Stimulated activated CD4-positive, alpha-beta T cell treated with anti-CD3 and anti-CD28 coated beads, TNF-alpha, amount 100 ng/mL, for 1 hour (primary cell): ENCODE results near the gene CFAP119.

Source experiments
- DNase-seq, 3 donors: peaks; one replicate each; pipeline ENCODE4 v3.0.0-alpha.2; 2020; ENCODE audit warnings: low read depth in 3 of 3, low spot score in 1 of 3

The CFAP119 gene

DNA sequence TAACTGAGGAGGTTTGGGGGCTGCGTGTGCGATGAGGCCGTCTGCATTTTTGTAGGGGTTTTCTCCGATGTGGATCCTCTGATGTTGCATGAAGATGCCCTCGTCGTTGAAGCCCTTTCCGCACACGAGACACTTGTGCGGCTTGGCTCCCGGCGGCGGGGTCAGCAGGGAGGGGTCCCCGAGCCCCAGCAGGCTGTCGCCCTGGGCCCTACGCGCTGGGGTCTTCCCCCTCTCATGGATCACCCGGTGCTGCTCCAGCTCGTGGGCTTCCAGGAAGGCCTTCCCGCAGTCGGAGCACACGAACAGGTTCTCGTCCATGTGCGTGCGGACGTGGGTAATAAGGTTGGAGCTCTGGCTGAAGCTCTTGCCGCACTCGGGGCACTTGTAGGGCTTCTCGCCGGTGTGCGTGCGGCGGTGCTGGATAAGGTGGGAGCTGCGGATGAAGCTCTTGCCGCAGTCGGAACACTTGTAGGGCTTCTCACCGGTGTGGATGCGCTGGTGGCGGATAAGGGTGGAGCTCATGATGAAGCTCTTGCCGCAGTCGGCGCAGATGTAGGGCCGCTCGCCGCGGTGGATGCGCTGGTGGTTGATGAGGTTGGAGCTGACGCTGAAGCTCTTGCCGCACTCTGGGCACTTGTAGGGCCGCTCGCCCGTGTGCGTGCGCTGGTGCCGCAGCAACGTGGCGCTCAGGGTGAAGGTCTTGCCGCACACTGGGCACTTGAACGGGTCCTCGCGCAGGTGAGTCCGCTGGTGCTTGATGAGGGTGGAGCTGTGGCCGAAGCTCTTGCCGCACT lies 20.8 kb upstream of the CFAP119 start:
- no peak for DNase-seq

DNA sequence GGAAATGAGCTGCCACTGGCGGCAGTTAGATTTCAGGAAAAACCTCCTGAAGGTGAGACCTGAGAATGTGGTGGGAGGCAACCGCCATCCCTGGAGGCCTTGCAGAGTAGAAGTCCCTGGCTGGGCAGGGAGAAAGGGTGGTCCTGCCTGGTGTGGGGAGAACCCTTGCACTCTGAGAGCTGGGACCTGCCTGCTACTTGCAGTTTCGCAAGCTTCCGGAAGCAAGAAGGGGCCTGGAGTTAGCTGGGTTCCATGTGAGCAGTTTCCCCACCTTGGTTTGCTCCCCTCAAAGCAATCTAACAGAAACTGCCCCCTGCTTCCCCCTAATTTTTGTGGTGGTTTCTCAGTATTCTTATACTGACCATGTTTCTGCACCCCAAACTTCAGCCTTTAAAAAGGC lies 18.7 kb upstream of the CFAP119 start:
- no peak for DNase-seq

DNA sequence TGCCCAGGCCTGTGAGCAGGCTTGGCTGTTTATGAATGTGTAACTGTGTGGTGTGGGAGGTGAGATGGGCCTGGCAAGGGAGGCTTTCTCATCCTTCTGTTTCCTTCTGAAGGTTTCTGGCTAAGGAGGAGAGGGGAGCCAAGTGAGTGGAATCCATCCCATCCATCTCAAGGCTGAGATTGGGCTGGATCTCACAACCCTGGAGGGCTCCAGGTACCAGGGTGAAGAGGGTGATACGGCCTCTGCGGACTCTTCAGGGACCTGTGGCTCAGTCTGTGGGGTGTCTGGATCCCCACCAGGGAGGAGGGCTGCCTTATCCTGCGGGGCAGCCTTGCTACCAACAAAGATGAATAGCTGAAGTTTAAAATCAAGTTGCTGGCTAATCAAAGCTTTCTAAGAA lies 18.2 kb upstream of the CFAP119 start:
- no peak for DNase-seq

DNA sequence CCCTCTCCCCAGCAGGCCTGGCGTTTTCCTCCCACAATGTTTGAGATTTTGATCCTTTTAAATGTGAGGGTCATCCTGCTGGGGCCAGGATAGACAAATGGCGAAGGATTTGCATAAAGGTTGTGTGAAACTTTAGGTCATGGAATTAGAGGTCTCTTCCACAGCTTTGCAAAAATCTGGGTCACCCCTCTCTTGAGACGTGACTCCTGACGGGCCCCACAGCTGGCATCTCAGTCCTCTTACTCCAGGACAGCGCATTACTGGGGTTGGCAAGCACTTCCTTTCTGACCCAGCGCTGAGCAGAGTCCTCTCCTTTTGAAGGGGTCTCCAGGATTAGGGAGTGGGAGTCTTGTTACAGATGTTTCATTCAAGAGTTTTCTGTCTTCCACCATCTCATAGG lies 17.7 kb upstream of the CFAP119 start:
- DNase-seq, result no peak

DNA sequence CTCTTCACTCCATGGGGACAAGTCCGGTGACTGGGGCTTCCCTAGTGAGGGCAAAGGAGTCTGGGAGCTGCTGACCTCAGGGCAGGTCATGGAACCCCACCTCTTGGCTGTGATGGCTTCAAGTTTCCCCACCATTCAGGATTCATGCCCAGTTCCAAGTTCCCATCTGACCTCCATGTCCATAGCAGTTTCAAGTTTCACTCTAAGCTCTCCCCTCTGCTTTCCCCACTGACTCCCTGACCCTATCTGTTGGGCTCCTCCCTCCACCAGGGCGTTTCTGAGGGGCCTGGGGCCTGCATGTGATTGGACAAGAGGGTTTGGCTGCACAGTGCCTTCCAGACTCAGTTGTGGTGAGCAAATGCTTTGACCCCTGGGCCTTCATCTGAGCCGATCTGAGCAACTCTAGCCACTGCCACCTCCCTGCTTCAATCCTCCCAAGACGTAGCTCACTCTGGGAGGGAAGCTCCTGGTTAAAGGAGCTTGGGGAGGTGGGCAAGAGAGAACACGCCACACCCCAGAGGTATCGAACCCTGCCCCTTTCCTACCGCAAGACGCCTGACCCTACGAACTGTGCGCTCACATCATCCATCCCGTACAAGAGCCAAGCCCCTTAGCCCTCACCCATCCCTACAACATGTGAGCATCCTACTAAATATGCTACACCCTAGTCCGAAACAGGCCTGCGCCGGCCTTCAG lies 16.8 kb upstream of the CFAP119 start:
- no peak for DNase-seq

DNA sequence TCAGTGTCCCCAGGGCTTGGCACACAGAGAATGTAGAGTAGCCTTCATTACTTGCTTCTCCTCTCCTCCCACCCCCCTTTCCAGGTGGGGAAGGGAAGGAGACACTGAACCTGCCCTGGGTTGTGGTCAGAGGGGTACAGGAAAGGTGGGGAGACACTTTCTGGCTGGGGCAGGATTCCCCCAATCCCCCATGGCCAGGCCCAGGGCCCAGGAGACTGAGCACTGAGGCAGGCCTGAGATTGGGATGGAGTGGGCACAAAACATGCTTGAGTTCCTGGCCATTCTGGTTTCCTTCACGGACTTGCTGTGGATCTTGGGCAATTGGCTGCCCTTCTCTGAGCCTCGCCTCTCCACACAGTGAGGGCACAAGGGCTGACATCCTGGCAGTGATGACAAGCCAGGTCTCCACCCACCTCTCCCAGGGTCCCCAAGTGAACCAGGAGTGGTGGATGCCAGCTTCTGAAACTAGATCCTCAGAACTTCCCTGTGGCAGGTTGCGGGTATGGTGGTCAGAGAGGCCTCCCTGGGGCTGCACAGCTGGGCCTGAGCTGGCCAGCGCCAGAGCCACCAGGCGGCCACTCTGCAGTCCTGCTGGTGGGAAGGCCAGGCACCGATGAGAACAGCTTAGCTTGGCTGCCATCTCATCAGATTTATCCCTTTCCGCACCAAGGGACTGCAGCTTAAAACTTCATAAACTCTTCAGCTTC lies 15.9 kb upstream of the CFAP119 start:
- DNase-seq, result no peak

DNA sequence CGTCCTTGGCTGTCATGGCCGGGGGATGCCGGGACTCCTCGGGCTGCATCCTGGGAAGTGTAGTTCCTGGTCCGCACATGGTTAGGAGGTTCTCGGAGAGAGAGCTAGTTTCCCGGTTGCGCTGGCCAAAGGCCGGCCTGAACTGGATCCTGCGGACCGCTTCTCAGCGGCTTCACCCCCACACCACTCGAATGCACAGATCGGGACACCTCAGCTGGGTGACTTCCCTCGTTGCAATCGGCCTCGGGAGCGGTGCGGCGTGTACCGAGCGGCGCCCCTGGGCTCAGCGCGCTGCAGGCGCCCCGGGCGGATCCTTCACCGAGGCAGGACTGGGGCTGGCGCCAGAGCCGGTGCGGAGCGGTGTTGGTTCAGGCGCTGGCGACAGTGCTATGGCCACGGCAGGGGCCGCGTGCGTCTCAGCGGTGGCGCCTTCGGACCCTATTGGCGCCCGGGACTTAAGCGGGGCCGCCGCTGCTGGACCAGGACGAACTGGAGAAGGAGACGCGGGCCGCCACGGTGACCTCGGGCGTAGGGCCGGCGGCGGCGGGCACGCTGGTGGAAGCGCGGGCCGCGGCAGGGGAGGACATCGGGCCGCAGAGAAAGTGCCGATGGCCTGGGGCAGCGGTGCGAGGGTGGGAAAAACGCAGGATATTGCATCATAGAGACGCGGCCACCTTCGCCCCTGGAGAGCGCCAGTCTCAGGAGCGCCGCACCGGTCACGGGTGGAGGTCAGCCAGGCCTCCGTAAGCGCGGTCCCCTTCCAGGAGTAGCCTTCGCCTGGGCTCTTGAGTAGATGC lies 13.7 kb upstream of the CFAP119 start:
- DNase-seq, result peak in 1 of 3 donors; percentile 47

DNA sequence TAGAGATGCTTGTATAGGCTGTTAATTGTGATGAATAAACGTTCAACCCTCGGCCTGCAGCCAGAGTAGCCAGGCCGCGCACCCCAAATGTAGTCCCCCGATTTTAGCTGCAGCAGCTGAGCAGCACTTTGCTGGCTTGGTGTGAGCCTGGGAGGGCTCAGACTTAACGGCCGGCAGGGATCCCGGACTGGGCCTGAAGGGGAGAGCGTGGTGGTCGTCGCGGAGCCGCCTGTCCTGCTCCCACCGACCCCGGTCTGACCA lies 13.2 kb upstream of the CFAP119 start:
- no peak for DNase-seq

DNA sequence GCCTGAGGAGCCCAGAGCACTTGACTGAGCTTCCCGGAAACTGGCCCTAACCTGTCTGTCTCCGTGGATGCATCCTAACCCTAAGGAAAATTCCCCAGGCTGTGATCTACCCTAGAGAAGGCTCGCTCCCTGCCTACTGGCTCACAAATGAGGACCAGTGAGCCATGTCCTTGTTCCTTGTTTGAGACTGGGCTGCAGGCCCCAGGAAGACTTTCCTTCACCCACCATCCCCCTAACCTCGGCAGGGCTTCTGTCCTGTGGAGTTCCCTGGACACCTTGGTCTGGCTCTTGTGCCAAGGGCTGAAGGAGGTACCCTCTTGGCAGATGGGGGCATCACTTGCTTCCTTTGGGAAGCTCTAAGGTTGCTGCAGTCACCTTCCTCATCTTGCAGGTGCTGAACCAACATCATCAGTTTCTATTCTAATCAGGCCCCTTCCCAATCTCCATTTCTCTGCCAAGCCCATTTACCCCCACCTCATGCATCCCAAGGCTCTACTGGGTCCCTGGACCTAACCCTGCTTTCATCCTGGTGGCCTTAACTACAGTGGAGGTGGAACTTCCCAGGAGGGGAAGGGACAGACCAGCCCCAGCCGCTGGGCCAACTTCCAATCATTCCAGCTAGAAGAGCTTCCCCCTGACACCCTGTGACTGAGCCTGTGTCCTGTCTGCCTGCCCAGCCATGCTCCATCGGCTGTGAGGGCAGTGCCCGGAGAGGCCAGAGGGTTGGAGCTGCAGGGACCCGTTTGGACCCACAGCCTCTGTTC lies 12.7 kb upstream of the CFAP119 start:
- no peak for DNase-seq

DNA sequence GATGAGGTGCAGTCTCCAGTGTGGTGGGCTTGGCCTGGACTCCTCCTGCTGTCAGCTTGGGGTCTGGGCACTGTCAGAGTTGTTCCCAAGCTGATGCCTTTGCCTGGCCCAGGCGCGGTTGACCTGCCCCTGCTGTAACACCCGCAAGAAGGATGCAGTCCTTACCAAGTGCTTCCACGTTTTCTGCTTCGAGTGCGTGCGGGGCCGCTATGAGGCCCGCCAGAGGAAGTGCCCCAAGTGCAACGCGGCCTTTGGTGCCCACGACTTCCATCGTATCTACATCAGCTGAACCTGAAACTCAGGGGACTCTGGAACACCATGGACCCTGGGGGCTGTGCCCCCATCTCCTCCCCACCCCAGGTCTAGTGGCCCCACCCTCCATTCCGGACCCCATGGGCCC lies 12.0 kb upstream of the CFAP119 start:
- DNase-seq, result no peak

DNA sequence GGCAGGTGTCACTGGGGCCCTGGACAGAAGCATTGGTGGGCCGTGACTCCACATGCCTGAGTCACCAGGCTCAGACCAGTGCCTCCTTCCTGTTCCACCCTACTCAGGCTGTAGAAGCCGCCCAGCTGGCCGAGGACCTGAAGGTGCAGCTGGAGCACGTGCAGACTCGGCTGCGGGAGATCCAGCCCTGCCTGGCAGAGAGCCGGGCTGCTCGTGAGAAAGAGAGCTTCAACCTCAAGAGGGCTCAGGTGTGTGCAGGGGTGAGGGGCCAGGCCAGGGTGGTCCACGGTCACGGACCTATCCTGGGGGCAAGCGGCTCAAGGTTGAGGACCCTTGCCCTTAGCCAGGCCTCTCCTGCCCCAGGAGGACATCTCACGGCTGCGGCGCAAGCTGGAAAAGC lies 9.9 kb upstream of the CFAP119 start:
- no peak for DNase-seq

DNA sequence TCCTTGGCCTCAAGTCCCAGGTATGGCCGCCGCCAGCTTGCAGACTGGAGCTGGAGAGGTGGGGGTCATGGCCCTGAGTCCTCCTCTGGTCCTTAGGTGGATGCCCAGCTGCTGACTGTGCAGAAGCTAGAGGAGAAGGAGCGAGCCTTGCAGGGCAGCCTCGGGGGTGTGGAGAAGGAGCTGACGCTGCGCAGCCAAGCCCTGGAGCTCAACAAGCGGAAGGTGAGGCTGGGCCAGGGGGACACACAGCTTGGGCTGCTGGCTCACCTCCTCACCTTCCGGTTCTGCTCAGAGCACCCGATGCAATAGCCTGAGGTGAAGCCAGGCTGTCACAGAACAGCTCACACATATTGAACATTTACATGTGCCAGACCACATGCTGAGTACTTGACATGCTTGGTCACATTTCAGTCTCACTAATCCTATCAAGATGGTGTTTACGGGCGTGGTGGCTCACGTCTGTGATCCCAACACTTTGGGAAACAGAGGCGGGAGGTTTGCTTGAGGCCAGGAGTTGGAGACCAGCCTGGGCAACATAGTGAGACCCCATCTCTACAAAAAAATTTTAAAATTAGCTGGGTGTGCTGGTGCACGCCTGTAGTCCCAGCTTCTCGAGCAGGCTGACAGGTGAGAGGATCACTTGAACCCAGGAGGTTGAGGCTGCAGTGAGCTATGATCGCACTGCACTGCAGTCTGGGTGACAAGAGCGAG lies 7.7 kb upstream of the CFAP119 start:
- no peak for DNase-seq

DNA sequence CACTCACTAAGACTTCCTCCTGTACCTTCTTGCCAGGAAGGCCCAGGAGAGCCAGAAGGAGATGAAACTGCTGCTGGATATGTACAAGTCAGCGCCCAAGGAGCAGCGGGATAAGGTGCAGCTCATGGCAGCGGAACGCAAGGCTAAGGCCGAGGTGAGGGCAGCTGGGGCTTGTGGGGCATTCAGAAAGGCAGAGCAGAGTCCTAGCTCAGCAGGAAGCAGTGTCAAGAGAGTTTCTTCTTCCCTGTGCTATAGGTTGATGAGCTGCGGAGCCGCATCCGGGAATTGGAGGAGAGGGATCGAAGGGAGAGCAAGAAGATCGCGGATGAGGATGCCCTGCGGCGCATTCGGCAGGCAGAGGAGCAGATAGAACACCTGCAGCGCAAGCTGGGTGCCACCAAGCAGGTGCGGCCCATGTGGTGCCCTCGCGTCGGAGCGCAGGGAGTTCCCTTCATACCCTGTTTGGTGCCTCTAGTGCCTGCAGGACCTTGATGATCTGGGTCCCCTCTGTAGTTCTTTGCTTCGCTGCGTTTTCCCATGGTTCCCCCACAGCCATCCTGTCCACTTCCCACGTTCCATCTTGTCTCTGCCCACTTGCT lies 6.8 kb upstream of the CFAP119 start:
- no peak for DNase-seq

DNA sequence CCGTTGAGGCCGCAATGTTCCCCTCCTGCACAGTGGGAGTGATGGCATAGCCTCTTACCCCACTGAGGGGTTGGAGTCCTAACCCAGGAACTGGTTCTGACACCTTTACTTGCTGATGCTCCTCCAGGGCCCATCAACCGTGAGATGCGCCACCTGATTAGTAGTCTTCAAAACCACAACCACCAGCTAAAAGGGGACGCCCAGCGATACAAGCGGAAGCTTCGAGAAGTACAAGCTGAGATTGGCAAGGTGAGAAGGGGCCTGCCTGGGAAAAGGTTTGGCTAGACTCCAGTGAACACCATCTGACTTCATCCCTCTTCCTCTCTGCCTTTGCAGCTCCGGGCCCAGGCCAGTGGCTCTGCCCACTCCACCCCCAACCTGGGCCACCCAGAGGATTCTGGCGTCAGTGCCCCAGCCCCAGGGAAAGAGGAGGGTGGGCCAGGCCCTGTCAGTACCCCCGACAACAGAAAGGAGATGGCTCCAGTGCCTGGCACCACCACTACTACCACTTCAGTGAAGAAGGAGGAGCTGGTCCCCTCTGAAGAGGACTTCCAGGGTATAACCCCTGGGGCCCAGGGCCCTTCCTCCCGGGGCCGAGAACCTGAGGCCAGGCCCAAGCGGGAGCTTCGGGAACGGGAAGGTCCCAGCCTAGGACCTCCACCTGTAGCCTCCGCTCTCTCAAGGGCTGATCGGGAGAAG lies 6.1 kb upstream of the CFAP119 start:
- DNase-seq, result no peak

DNA sequence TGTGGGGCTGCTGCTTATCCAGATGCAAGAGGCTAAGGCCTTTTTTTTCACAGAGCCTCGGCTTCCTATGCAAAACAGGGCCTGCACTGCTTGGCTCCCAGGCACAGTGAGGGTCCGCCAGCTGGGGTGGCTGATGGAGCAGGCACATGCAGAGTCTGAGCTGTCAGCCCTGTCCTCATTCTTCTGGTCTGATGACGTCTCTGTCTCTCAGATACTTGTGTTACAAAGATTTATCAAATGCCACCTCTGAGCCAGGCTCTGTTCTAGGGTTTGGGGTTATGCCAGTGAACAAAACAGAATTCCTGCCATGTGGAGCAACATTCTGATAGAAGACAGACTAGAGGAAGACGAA lies 5.0 kb upstream of the CFAP119 start:
- no peak for DNase-seq

DNA sequence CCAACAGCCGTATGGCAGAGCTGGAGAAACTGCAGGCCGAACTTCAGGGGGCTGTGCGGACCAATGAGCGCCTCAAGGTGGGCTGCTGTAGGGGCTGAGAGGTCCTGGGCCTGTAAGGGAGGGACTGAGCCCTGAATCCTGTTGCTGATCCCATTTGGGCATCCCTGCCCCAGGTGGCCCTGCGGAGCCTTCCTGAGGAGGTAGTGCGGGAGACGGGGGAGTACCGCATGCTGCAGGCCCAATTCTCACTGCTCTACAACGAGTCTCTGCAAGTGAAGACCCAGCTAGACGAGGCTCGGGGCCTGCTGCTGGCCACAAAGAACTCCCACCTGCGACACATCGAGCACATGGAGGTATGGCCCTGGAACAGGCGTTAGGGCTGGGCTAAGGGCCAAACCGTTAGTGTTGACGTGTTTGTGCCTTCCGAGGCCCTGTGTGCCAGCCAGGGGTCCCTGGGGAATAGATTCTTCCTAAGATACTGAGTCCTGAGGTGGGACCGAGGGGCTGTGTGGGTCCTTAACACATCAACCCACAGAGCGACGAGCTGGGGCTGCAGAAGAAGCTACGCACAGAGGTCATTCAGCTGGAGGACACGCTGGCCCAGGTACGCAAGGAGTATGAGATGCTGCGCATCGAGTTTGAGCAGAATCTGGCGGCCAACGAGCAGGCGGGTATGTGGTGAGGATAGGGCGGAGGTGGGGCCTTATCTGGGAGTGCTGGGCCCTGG lies 4.5 kb upstream of the CFAP119 start:
- no peak for DNase-seq

DNA sequence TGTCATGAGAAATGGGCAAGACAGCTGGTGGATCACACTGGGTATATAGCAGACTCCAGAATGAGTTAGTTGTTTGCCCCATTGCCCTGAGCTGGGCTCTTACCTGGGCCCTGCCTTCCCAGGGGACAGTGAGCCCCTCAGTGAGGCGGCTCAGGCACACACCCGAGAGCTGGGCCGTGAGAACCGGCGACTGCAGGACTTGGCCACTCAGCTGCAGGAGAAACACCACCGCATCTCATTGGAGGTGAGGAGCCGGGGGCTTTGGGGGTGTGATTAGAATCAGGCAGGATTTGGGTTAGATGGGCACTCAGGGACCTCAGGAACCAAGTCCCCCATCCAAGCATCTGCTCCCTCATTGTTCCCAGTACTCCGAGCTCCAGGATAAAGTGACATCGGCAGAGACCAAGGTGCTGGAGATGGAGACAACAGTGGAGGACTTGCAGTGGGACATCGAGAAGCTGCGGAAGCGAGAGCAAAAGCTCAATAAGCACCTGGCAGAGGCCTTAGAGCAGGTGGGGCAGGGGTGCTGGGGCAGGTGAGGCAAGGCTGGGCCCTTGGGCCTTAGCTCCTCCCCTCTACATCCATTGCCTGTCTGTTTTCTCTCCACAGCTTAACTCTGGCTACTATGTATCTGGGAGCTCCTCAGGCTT lies 3.1 kb upstream of the CFAP119 start:
- no peak for DNase-seq

DNA sequence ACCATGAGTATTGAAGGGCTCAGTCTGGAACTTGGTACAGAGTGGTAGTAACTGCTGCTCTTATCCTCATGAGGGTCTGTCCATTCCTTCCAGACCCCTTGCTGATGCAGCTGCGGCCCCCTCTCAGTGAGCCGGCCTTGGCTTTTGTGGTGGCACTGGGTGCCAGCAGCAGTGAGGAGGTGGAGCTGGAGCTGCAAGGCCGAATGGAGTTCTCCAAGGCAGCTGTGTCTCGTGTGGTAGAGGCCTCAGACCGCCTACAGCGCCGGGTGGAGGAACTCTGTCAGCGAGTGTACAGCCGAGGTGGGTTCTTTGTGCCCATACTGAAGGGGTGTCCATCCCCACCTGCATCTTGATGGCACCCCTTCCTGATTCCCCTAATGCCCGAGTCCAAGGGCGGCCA lies 2.2 kb upstream of the CFAP119 start:
- DNase-seq, result no peak
